Psoas muscle (tissue), 8 donors: ENCODE data around the gene HSP90AB1. TPM values are rescaled to one million over a fixed set of nuclear protein-coding genes. Genes with fewer than 3 reads are reported as not detected.

Source experiments
- ATAC-seq, 4 donors: fragments of 200-7000 bp; cut with Tn5 transposase; one replicate each; pipeline ENCODE4 v1.9.1; 2020; ENCODE audit warnings: moderate library complexity in 3 of 4, mild to moderate bottlenecking in 2 of 4
- DNase-seq, 2 donors: peaks; one replicate each; pipeline ENCODE4 v3.0.0-alpha.2; 2020
- H3K27ac ChIP-seq: fragments of 200-600 bp; one replicate; pipeline ENCODE4 v1.8.0; 2022
- H3K27me3 ChIP-seq, 3 donors: fragments of 200-600 bp in 1 of 3; one replicate each; pipeline versions ENCODE4 v1.6.1 to v1.8.0; 2013 to 2022; ENCODE audit warnings: low read length in 2 of 3, mild to moderate bottlenecking in 2 of 3, moderate library complexity in 1 of 3; ENCODE audit not compliant: insufficient read depth in 3 of 3
- H3K36me3 ChIP-seq, 2 donors: fragments of 200-600 bp in 1 of 2; one replicate each; pipeline versions ENCODE4 v1.6.1 to v1.8.0; 2013 to 2022; ENCODE audit warnings: low read depth in 1 of 2, mild to moderate bottlenecking in 1 of 2, moderate library complexity in 1 of 2; ENCODE audit not compliant: insufficient read depth in 1 of 2
- H3K4me1 ChIP-seq: fragments of 200-600 bp; one replicate; pipeline ENCODE4 v1.8.0; 2022
- H3K4me3 ChIP-seq: fragments of 200-600 bp; one replicate; pipeline ENCODE4 v1.8.0; 2022; ENCODE audit warnings: mild to moderate bottlenecking
- H3K9me3 ChIP-seq: fragments of 200-600 bp; one replicate; pipeline ENCODE4 v1.8.0; 2022
- CTCF ChIP-seq: fragments of 200-600 bp; IDR thresholded peaks from one replicate; pipeline ENCODE4 v1.8.0; 2022; ENCODE audit warnings: antibody characterized with exemption
- WGBS, 3 donors: extraction: QIAGEN DNeasy Blood & Tissue Kit; methylation state at CpG; one replicate each; pipeline versions ENCODE4 v1.1.6 to v1.1.7; 2013; 5-methylcytosine and 5-hydroxymethylcytosine counted together
- intact Hi-C, 2 donors: fragments of 100-400 bp; cut with DNase I; formaldehyde crosslinking; loops; one replicate each; pipeline versions ENCODE4 v1.11.0 to v1.14.2; 2022
- polyA plus RNA-seq, 3 donors: library from polyadenylated mRNA; stranded (reverse); fragments of 200-250 nt; gene quantifications; one replicate each; pipeline ENCODE4 v1.2.3, GENCODE V29; 2013
- total RNA-seq, 4 donors: library from RNA; stranded (reverse); fragmentation: NEBNext Ultra II Directional in 2 of 4; extraction: Animal tissue kit (Norgen Biotek cat#: 25700) in 2 of 4; gene quantifications; one replicate each; pipeline versions ENCODE4 v1.2.1 to v1.2.4, GENCODE V29; 2021 to 2023
- donor health status: healthy with polysubstance abuse.
- donor health status: DM: no; HTN: no; CAD: no; lungs with moderate emphysema.
- donor health status: Bipolar disorder and iron deficiency.
- donor health status: healthy.
- donor health status: DM: yes; HTN: yes; CAD: no.
- donor health status: DM: no; HTN: no; CAD: no.
- donor health status: DM: no; HTN: no; CAD: no.
- donor health status: DM: yes; HTN: yes; CAD: no.

Gene HSP90AB1
- total and polyA plus RNA-seq, 7 donors: 743 to 1,595 (median 1,150) TPM

- Histone ChIP-seq H3K4me3 (no peak overlapping the region), H3K36me3 (peaks cover 2 to 40% of the 10 kb centered on the region in 2 donors), H3K9me3 (no peaks in the 10 kb centered on the region), H3K27me3 (no peaks in the 10 kb centered on the region), H3K4me1 (peaks cover 65% of the 10 kb centered on the region), H3K27ac (peak overlapping the region; percentile 96)
- intact Hi-C loops: no loop called here
- DNase-seq: peak in 1 of 2 donors; percentile 34
- no peak for TF ChIP-seq CTCF
- 39 to 59% (median 53%) methylated on average over 16 of the region's 16 CpGs for WGBS, 3 donors
- ATAC-seq: no peak
Measured at GRCh38 chr6:44232676-44233566, 14.0 kb upstream of the HSP90AB1 start.

GRCh38 chr6:44233567-44234100, 13.3 kb upstream of the HSP90AB1 start:
- no peak for ATAC-seq
- no peak for TF ChIP-seq CTCF
- no peaks in the 10 kb centered on the region for H3K27me3 ChIP-seq
- peaks cover 58% of the 10 kb centered on the region for H3K4me1 ChIP-seq
- H3K36me3 ChIP-seq: peaks cover 2 to 40% of the 10 kb centered on the region in 2 donors
- H3K4me3 ChIP-seq: peak overlapping the region; percentile 4
- peak in 1 of 2 donors; percentile 53 for DNase-seq
- no peaks in the 10 kb centered on the region for H3K9me3 ChIP-seq
- 28 to 42% (median 32%) methylated on average over 14 of the region's 14 CpGs for WGBS, 3 donors
- intact Hi-C loops: loop anchor here (1.0 to 2.0 kb wide), 2 partner anchors 61 kb away; no protein-coding TSS in a partner anchor
- peak overlapping the region; percentile 96 for H3K27ac ChIP-seq

- ATAC-seq: peak; percentile 68 to 74 (median 72)
Measured at GRCh38 chr6:44234101-44235025, 12.5 kb upstream of the HSP90AB1 start.

More at GRCh38 chr6:44234101-44235025, 12.5 kb upstream of the HSP90AB1 start:
- Histone ChIP-seq H3K4me1 (peaks cover 51% of the 10 kb centered on the region), H3K27me3 (no peaks in the 10 kb centered on the region), H3K9me3 (no peaks in the 10 kb centered on the region), H3K4me3 (peak overlapping the region; percentile 4), H3K27ac (peak overlapping the region; percentile 96), H3K36me3 (peaks cover 2 to 40% of the 10 kb centered on the region in 2 donors)
- intact Hi-C loops: loop anchor here (1.0 to 2.0 kb wide), 2 partner anchors 62 kb away; no protein-coding TSS in a partner anchor
- peak; percentile 91 to 96 for DNase-seq
- TF ChIP-seq CTCF: peak; percentile 84
- 12 to 14% (median 13%) methylated on average over 5 of the region's 5 CpGs for WGBS, 3 donors
